NCI-H524 treated with DMSO at 0.1 percent for 48 hours (cell line): ENCODE results near the gene ELAC2.

Source experiments
- DNase-seq: peaks from one replicate; lab custom pipeline; 2025; lab: John Stamatoyannopoulos, UW

Gene ELAC2

GRCh38 chr17:13017655-13018459 is at the start of gene ELAC2:
TSS of gene ELAC2 (minus strand) at chr17:13018027. CDS start at chr17:13017947, 80 bp downstream.
- peak; percentile 89 for DNase-seq

GRCh38 chr17:13065032-13065431 is 47.2 kb upstream of the ELAC2 start:
- no peak for DNase-seq

- DNase-seq, result no peak
Observed at GRCh38 chr17:13055131-13055530, 37.3 kb upstream of the ELAC2 start.

GRCh38 chr17:13054666-13055065 is 36.8 kb upstream of the ELAC2 start:
- DNase-seq, result no peak

- DNase-seq, result no peak
Observed at GRCh38 chr17:13051915-13052314, 34.1 kb upstream of the ELAC2 start.

- no peak for DNase-seq
Observed at GRCh38 chr17:13047011-13047606, 29.3 kb upstream of the ELAC2 start.

GRCh38 chr17:13046361-13046760 is 28.5 kb upstream of the ELAC2 start:
- no peak for DNase-seq

GRCh38 chr17:13044572-13045065 is 26.8 kb upstream of the ELAC2 start:
- DNase-seq, result no peak

- no peak for DNase-seq
Observed at GRCh38 chr17:13038931-13039665, 21.3 kb upstream of the ELAC2 start.

- DNase-seq, result no peak
Observed at GRCh38 chr17:13036751-13037150, 18.9 kb upstream of the ELAC2 start.

- no peak for DNase-seq
Observed at GRCh38 chr17:13035420-13035819, 17.6 kb upstream of the ELAC2 start.

GRCh38 chr17:13031718-13032350 is 14.0 kb upstream of the ELAC2 start:
- no peak for DNase-seq

- peak; percentile 4 for DNase-seq
Observed at GRCh38 chr17:13030459-13031300, 12.9 kb upstream of the ELAC2 start.

GRCh38 chr17:13030056-13030455 is 12.2 kb upstream of the ELAC2 start:
- no peak for DNase-seq

GRCh38 chr17:13029340-13029739 is 11.5 kb upstream of the ELAC2 start:
- no peak for DNase-seq

GRCh38 chr17:13027246-13027645 is 9.4 kb upstream of the ELAC2 start:
- DNase-seq, result no peak

- no peak for DNase-seq
Observed at GRCh38 chr17:13025687-13026086, 7.9 kb upstream of the ELAC2 start.

- DNase-seq, result no peak
Observed at GRCh38 chr17:13025258-13025627, 7.4 kb upstream of the ELAC2 start.

GRCh38 chr17:13024526-13025257 is 6.9 kb upstream of the ELAC2 start:
- no peak for DNase-seq

- no peak for DNase-seq
Observed at GRCh38 chr17:13024016-13024415, 6.2 kb upstream of the ELAC2 start.
